Pulmonary artery endothelial cell (primary cell): ENCODE results near the gene C1R. TPM values are rescaled to one million over a fixed set of nuclear protein-coding genes. Genes with fewer than 3 reads are reported as not detected.
"Not testable (repeated sequence)": the region's sequence is repeated elsewhere in the genome, so short reads cannot be mapped to it uniquely, and the experiment has no call there.

Source experiments
- DNase-seq: peaks from one replicate; pipeline ENCODE4 v3.0.0-alpha.2; 2011; ENCODE audit warnings: low read depth, low spot score
- total RNA-seq: library from RNA; depleted of rRNA; stranded (reverse); fragments of >200 nt; gene quantifications from 2 replicates; pipeline ENCODE4 v1.2.3, GENCODE V29; 2014

C1R gene
- total RNA-seq, 1 donor from 2014 or later, result 1.9 TPM

DNA sequence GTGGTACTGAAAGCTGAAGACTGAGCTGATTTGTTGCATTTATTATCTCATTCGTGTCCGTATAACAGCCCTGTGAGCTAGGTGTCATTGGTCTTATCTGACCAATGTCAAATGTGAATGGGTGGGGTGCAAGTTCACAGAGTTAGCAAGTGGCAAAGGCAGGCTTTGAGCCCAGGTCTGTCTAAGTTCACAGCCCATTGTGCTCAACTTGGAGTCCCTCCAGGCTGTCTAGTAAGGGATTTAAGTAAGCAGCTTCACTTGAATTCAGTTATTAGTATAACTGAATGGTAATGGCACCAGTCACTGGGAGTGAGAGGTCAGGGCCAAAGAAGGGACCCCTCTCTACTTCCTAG lies 23.3 kb downstream of the C1R start:
- no peak for DNase-seq

DNA sequence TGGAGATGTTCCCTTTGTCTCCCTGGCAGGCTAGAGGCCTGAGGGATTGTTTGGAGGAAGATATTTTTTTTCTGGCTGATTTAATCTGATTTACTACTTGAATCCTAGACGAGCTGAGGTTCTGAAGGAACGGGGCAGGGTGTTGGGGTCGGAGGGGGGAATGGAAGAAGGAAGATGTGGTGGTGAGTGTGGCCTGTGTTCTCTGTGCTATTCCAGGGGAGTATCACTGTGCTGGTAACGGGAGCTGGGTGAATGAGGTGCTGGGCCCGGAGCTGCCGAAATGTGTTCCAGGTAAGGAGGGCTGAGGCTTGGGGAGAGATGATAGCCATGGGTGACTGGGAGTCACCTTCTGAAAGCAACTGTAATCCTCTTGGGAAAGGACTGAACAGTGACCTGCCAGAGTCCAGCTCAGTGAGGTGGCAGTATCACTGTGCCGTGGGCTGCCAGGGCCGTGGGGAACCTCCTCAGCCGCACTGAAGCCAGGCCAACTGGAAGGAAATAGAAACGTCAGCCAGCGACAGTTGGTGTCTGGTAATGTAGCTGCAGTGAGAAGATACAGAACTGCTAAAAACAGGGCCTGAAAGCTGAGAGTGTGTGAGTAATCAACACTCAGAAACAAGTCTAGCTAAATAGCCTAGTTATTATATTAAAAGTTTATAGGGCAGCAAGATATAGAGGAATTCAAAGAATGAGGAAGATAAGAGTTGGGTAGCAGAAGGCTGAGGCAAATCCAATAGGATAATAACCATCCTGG lies 23.8 kb downstream of the C1R start:
- no peak for DNase-seq

DNA sequence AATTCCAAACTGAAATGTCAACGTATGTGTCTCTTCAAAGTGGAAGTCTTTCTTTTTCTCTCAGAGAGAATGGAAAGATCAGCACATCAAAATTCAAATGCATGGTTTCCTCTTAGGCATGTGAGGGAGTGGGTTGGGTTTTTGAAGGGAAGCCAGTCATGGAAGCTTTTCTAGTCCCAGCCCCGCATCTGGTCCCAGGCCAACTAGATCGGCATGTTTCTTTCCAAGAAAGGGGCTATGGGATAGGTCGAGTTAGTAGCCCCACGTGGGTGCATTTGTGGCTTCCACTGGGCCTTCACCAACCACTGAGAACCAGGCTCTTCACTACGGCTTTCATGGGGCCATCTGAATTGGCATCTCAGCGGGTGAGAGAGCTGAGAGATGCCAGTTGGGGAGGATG lies 25.1 kb downstream of the C1R start:
- no peak for DNase-seq

DNA sequence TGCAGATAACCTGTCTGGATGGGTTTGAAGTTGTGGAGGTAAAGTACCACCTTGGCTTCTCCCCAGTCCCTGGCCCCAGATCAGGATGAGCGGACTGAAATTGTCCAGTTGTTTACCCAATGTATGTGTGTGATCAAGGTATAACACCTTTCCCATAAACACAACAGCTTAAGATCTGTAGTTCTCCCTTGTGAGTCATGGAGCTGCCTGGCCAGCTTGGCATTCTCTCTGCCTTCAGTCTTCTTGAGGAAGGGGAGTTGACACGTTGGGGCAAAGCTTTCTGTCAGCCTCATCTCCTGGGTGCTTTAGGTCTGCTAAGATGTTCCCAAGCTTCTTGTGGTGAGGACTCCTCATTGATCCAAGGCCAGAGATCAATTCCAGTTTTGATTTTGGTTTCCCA lies 25.6 kb downstream of the C1R start:
- DNase-seq, result no peak

DNA sequence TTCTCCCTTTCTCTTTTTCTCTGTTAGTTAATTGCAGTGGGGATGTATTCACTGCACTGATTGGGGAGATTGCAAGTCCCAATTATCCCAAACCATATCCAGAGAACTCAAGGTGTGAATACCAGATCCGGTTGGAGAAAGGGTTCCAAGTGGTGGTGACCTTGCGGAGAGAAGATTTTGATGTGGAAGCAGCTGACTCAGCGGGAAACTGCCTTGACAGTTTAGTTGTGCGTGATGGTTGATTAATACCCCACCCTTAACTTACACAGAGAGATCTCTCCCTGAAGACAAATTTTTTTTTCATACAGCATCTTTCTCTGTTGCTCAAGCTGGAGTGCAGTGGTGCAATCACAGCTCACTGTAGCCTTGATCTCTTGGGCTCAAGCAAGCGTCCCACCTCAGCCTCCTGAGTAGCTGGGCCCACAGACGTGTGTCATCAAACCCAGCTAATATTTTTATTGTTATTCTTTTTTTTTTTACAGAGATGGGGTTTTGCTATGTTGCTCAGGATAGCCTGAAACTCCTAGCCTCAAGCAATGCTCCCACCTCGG lies 27.1 kb downstream of the C1R start:
- DNase-seq, result no peak

DNA sequence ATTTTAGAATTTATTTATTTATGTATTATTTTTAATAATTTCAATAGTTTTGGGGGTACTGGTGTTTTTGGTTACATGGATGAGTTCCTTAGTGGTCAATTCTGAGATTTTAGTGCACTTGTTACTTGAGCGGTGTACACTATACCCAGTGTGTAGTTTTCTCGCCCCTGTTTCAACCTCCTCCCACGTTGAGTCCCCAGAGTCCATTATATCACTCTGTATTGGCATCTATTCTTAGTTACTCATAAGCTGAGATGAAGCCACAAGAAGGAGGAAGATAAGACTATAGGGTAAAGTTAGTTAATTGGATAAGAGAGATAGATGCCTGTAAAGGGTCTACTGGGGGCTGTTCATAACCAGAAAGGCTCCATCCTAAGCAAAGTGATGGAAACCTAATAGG lies 27.7 kb downstream of the C1R start:
- DNase-seq, result no peak

DNA sequence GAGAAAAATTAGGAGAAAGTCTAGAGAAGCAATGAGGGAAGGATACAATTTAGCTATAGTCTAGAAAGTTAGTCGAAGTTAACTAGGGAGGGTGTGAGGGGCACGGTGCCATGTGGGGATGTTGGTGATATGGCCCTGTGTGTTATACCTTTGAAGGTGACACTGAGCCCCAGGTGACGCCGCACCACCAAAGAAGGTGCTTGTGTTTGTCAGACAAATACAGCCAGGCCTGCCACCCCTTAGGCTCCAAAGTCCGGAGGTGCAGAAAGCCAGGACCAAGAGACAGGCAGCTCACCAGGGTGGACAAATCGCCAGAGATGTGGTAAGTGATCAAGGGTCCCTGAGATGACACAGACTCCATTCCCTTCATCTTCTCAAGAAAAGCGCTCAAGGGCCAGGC lies 30.6 kb downstream of the C1R start:
- DNase-seq, result no peak

DNA sequence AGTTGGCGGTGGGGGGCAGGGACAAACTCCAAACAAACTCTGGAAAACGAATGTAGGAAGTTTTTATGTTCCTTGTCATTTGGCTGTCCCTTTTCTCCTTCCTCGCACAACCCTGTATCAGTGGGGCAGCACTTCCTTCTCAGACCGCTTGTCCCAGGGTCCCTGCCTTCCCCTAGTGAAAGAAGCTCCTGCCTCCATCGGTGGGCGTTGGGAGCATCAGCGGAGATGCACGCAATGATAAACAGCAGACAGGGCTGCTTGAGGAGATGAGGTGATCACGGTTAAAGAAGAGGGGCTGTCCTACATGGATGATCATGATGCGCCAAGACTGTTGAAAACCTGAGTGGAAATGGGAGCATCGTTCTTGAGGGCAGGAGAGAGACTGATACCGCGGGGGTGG lies 31.1 kb downstream of the C1R start:
- no peak for DNase-seq

DNA sequence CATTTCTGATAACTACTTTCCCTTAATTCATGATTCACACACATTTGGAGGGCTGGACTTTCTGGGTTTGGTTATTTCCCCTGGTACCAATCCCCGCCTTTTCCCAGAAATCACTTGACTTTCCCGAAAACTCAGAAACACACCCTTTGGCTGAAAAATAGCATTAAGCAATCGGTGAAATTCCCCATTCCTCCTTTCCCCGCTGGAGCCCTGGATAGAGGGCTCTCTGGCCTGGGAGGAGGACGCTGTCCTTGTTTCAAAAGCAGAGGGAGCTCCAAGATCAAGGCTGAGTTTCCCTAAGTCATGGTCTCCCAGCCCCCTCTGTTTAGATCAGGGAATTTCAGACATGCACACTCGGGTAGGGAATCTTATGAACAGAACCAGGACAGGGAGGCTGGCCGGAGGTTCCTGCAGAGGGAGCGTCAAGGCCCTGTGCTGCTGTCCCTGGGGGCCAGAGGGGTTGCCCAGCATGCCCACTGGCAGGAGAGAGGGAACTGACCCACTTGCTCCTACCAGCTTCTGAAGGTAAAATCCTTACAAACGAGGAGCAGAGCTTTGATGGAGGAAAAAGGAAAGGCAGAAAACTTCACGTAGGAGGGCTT lies 31.8 kb downstream of the C1R start, which contains the start of gene C1S:
C1S (plus strand) TSS at position 366 of the 602 bp plus-strand sequence. CDS start 1,195 bp downstream, outside the sequence.
- DNase-seq, result peak; percentile 19

DNA sequence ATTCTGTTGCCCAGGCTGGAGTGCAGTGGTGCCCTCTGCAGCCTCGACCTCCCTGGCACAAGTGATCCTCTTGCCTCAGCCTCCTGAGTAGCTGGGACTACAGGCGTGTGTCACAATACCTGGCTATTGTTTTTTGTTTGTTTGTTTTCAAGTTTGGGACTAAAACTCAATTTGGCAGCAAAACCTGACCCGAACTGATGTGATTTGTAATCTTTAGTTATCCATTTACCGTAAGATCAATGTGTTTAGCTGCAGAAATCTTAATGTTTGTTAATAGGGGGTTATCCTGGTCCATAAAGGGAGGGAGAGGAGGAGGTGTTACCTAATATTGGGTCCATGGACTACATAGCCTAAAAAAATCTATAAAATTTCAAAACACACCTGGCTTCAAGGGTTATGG lies 32.5 kb downstream of the C1R start:
- DNase-seq, result no peak

DNA sequence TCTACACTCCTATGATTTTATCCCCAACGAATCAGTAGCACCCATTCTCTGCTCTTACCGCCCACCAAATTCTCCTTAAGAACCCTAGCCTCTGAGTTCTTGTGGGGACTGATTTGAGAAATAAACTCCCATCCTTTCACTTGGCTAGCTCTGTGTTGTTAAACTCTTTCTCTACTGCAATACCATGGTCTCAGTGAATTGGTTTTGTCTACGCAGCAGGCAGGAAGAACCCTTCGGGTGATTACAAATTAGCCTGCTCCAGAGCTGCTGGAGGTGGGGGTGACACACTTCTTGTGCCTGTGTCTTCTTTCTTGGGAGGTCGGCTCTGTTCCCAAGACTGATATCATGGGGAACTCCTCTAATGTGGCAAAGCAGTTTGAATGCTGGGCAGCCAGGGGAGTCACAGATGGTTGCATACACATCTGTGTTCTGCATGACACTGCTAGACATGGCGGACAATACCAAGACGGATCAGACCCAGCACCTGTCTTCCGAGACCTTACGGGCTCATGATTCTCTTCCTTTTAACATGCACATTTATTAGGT lies 33.3 kb downstream of the C1R start:
- DNase-seq, result no peak

DNA sequence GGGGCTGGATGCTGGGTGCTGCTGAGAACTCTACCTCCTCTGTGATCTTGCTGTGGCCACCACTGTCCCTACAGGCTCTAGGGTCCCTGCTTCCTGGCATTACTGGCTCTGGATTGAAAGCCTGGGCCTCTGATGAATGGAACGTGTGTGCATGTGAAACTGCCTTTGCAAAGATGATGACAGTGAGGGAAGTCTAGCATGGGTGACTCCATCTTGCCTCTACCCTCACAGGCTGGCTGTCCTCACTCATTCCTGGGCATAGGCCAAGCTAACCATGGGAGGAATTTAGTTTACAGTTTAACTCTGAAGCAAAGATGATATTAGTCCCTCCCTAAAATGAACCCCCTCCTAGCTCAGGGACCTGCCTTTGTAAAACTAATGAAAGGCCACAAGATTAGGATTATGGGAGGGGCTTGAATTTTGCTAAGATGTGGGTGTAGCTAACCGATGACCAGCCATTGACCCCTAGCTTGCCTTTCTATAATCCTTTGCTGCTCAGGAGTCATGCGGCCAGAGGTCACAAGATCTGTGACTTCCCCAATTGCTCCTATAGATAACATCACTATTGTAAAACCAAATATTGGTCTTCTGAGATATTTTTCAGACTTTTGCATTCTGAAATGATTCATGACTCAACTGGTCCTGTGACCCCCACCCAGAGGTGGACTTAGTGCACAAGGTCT lies 33.9 kb downstream of the C1R start:
- no peak for DNase-seq

DNA sequence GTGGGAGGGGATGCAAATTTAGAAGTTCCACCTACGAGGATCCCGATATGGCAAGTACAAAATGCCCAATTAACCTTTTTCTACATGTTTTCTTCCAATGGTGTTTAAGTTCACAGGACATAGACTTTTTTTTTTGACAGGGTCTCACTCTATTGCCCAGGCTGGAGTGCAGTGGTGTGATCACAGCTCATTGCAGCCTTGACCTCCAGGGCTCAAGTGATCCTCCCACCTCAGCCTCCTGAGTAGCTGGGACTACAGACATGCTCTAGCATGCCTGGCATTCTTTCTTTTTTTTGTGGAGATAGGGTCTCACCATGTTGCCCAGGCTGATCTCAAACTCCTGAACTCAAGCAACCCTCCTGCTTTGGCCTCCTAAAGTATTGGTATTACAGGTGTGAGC lies 36.5 kb downstream of the C1R start:
- DNase-seq, result not testable (repeated sequence)

DNA sequence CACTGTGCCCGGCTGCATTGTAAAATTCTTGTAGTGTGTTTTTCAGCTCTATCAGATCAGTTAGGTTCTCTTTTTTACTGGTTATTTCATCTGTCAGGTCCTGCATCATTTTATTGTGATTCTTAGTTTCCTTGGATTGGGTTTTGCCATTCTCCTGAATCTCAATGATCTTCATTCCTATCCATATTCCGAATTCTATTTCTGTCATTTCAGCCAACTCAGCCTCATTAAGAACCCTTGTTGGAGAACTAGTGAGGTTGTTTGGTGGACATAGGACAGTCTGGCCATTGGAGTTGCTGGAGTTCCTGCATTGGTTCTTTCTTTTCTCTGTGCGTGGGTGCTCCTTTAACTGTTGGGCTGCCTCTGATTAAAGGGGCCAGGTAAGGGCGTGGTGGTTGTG lies 37.3 kb downstream of the C1R start:
- DNase-seq, result no peak

DNA sequence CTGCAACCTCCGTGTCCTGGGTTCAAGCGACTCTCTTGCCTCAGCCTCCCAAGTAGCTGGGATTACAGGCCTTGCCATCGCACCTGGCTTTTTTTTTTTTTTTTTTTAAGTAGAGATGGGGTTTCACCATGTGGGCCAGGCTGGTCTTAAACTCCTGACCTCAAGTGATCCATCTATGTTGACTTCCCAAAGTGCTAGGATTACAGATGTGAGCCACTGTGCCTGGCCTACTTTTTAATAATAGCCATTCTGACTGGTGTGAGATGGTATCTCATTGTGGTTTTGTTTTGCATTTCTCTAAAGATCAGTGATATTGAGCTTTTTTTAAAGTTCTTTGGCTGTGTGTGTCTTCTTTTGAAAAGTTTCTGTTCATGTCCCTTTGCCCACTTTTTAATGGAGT lies 42.3 kb downstream of the C1R start:
- not testable (repeated sequence) for DNase-seq

DNA sequence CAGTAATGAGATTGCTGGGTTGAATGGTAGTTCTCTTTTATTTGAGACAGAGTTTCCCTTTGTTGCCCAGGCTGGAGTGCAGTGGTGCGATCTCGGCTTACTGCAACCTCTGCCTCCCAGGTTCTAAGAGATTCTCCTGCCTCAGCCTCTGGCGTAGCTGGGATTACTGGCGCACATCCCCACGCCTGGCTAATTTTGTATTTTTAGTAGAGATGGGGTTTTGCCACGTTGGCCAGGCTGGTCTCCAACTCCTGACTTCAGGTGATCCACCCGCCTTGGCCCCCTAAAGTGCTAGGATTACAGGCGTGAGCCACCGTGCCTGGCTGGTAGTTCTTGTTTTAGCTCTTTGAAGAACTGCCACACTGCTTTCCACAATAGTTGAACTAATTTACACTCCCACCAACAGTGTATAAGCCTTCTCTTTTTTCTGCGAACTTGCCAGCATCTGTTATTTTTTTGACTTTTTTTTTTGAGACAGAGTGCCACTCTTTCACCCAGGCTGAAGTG lies 42.7 kb downstream of the C1R start:
- not testable (repeated sequence) for DNase-seq

DNA sequence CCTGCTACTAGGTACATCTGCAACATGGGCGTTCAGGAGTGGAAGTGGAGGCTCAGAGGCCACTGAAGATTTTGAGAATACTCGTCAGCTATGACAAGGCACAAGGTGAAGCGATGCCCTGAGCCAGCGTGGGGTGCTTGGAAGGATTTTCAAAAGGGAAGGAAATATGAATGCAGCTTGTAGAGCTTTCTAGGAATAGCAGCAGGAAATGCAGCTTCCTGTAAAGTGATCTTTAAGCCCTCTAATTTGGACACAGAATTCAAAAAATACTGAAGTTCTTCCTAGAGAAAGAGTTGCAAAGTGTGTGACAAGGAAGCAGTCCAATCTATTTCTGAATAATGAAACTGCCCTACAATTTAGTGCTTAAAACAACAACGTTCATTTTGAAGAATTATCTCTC lies 44.9 kb downstream of the C1R start:
- no peak for DNase-seq

DNA sequence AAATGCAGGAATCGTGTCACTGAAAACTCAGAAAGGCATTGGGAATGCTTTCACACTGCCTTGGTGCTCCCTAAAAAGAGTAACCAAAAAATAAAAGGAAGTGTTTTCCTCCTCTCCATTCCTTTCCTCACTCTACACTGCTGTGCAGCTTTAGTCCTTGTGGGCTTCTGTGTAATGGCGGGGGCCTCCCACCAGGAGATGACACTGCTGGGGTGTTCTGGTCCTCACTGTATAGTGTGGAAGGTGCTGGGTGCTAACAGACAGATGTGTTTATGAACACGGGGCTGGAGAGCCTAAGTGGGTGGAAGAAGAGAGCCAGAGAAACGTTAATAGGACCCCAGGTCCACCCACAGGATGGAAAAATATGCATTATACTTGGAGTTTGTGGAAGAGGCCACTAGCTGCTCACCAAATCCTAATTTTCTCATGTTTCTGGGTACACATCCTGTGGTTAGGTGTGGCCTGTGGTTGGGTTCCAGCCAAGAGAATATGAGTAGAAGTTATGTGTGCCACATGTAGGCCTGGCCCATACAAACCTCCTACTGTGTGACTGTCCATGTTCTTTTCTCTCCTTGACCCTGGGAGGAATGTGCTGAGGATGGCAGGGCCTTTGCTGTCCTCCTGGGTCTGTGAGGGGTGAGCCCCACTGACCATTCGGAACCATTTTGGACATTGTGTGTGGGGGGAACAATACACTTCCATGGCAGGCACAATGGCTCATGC lies 45.7 kb downstream of the C1R start:
- DNase-seq, result no peak

DNA sequence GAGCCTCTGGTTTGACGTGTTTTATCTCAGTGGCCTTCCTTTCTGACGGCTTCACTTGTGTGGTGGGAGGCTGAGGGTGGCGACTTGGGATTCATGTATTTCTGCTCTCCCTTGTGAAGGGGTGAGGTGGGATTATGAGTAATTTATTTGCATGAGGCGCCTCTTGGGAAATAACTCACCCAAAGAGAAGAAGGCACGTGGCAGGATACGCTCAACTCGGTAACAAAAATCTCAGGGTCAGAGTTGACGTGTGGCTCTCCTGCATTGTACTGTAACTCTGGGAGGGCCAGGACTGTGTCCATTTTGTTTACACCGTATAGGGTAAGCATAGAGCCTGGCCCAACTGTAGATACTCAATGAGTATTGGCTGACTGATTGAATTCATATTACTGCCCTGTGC lies 46.3 kb downstream of the C1R start:
- no peak for DNase-seq

DNA sequence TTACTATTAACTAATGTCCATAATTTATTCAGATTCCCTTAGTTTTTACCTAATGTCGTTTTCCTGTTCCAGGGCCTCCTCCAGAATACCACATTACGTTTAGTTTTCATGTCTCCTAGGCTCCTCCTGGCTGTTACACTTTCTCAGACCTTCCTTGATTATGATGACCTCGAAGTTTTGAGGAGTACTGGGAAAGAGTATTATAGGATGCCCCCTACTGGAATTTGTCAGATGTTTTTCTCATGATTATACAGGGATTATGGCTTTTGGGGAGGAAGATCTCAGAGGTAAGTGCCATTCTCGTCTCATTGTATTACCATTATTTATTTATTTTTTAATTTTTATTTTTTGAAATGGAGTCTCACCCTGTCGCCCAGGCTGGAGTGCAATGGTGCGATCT lies 49.4 kb downstream of the C1R start:
- DNase-seq, result no peak

DNA sequence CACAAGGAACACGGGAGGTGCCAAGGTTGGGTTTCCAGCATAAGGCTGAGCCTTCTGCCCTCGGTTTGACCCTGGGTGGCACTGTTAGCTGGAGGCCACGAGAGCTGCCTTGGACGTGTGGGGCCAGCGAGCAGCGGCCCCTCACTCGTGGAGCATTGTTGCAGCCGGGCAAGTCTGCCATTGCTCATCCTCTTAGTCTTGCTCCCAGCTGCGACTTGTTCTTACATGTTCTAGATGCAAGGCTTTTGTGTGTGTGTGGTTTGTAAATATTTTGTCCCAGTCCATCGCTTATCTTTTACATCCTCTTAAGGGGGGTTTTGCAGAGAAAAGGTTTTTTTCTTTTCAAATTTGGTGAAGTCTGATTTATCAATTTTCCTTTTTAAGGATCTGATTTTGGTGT lies 52.8 kb downstream of the C1R start:
- no peak for DNase-seq
